ENCODE data around the gene SEC16A. TPM values are rescaled to one million over a fixed set of nuclear protein-coding genes. Genes with fewer than 3 reads are reported as not detected.

SEC16A gene
- 12.7 and 18.7 TPM in 2 replicates for total RNA-seq

GRCh38 chr9:136482793-136483588 is at the start of gene SEC16A:
TSS of gene SEC16A (minus strand) at chr9:136483040. CDS start at chr9:136477615, 5,425 bp downstream.

GRCh38 chr9:136439481-136440408 is 43.1 kb downstream of the SEC16A start, which contains the start of gene INPP5E:
TSS of gene INPP5E (minus strand) at chr9:136439845. CDS start at chr9:136439419, 426 bp downstream.

GRCh38 chr9:136410500-136411287 is 72.1 kb downstream of the SEC16A start, which contains the start of the genes ENTR1 and PMPCA:
TSS of gene ENTR1 (minus strand) at chr9:136410614. CDS start at chr9:136410397, 217 bp downstream.
TSS of gene PMPCA (plus strand) at chr9:136410658. CDS start at chr9:136410669, 11 bp downstream.

GRCh38 chr9:136400038-136400834 is 82.6 kb downstream of the SEC16A start, which contains the start of gene SNAPC4:
TSS of gene SNAPC4 (minus strand) at chr9:136400170. CDS start at chr9:136398428, 1,742 bp downstream.

Other genes starting within 250 kb of the SEC16A start
- 9.1 and 10.3 TPM in 2 replicates for gene QSOX2, start 237.2 kb downstream of the SEC16A start, total RNA-seq
- gene CCDC187, start 178.9 kb downstream of the SEC16A start, total RNA-seq = under 0.01 TPM in 2 replicates
- 27.4 and 37.9 TPM in 2 replicates for gene GPSM1, start 155.5 kb downstream of the SEC16A start, total RNA-seq
- 10.7 and 13.4 TPM in 2 replicates for gene DNLZ, start 119.3 kb downstream of the SEC16A start, total RNA-seq
- 2.2 and 3.0 TPM in 2 replicates for gene CARD9, start 109.4 kb downstream of the SEC16A start, total RNA-seq
- gene SNAPC4, start 82.9 kb downstream of the SEC16A start, total RNA-seq = 5.1 and 6.6 TPM in 2 replicates
- 20.3 and 31.3 TPM in 2 replicates for gene ENTR1, start 72.4 kb downstream of the SEC16A start, total RNA-seq
- 35.4 and 47.1 TPM in 2 replicates for gene PMPCA, start 72.4 kb downstream of the SEC16A start, total RNA-seq
- 4.1 and 4.5 TPM in 2 replicates for gene INPP5E, start 43.2 kb downstream of the SEC16A start, total RNA-seq
- 13.5 and 17.4 TPM in 2 replicates for gene NOTCH1, start 63.0 kb upstream of the SEC16A start, total RNA-seq
- gene EGFL7, start 179.9 kb upstream of the SEC16A start, total RNA-seq = 10.5 and 15.6 TPM in 2 replicates
- 42.0 and 46.8 TPM in 2 replicates for gene AGPAT2, start 204.4 kb upstream of the SEC16A start, total RNA-seq
- 1.00 and 1.0 TPM in 2 replicates for gene DIPK1B, start 229.5 kb upstream of the SEC16A start, total RNA-seq